ENCODE results near the gene GHRHR. TPM values are rescaled to one million over a fixed set of nuclear protein-coding genes. Genes with fewer than 3 reads are reported as not detected.

Gene GHRHR
- total and polyA plus RNA-seq, 4 experiments from 2014 or later: not detected

GRCh38 chr7:30938435-30939316 lies 25.1 kb upstream of the GHRHR start:
- DNase-seq: peak in 4 of 5 donors; percentile 16 to 39 (median 28)
- POLR2A ChIA-PET (ENCODE audit: partially characterized antibody): no interaction called here
- Mint-ChIP-seq H3K9me3 (no peaks in the 10 kb centered on the region), H3K4me1 (no peaks in the 10 kb centered on the region), H3K27me3 (peaks cover 17 to 19% of the 10 kb centered on the region in 2 donors), H3K36me3 (no peaks in the 10 kb centered on the region), H3K4me3 (no peak overlapping the region), H3K27ac (no peak overlapping the region)
- no peaks in the 10 kb centered on the region for H3K27me3 ChIP-seq (ENCODE audit: insufficient read depth, low read length)
- no peaks in the 10 kb centered on the region for H3K9me3 ChIP-seq (ENCODE audit: control insufficient read depth in 1 of 2, low read length in 2 of 2)
- no peak overlapping the region for H3K4me3 ChIP-seq (ENCODE audit: low read length in 2 of 2)
- no peaks in the 10 kb centered on the region for H3K36me3 ChIP-seq (ENCODE audit: insufficient read depth, low read length)
- H3K4me1 ChIP-seq (ENCODE audit: insufficient read depth, low read length): no peaks in the 10 kb centered on the region
- CTCF ChIA-PET (ENCODE audit: partially characterized antibody): interaction anchor here (0.7 to 2.3 kb wide), 11 partner anchors 9 to 183 kb away, joined by 3 to 13 read pairs (median 5); partner anchors contain the start of gene AQP1
- intact Hi-C loops (cut with micrococcal nuclease): no loop called here
- H3K27ac ChIP-seq (ENCODE audit: low read depth, low read length): no peak overlapping the region

GRCh38 chr7:30941582-30942323 lies 22.0 kb upstream of the GHRHR start:
- POLR2A ChIA-PET (ENCODE audit: partially characterized antibody): no interaction called here
- no peak for DNase-seq
- Mint-ChIP-seq H3K36me3 (peaks cover 0 to 1% of the 10 kb centered on the region in 2 donors), H3K4me1 (no peaks in the 10 kb centered on the region), H3K4me3 (no peak overlapping the region), H3K27ac (no peak overlapping the region), H3K9me3 (peaks cover 0 to 20% (median 15%) of the 10 kb centered on the region in 8 donors), H3K27me3 (peaks cover 18 to 22% of the 10 kb centered on the region in 2 donors)
- no peak overlapping the region for H3K27ac ChIP-seq (ENCODE audit: low read depth, low read length)
- H3K9me3 ChIP-seq (ENCODE audit: control insufficient read depth in 1 of 2, low read length in 2 of 2): no peaks in the 10 kb centered on the region
- H3K4me3 ChIP-seq (ENCODE audit: low read length in 2 of 2): no peak overlapping the region
- intact Hi-C loops (cut with micrococcal nuclease): no loop called here
- H3K27me3 ChIP-seq (ENCODE audit: insufficient read depth, low read length): no peaks in the 10 kb centered on the region
- no peaks in the 10 kb centered on the region for H3K4me1 ChIP-seq (ENCODE audit: insufficient read depth, low read length)
- CTCF ChIA-PET (ENCODE audit: partially characterized antibody): interaction anchor here (1.5 kb wide), 1 partner anchor 15 kb away, joined by 3 read pairs; no protein-coding TSS in a partner anchor
- H3K36me3 ChIP-seq (ENCODE audit: insufficient read depth, low read length): no peaks in the 10 kb centered on the region

GRCh38 chr7:30950197-30950596 lies 13.6 kb upstream of the GHRHR start:
- peaks cover 17 to 20% of the 10 kb centered on the region in 2 donors for H3K27me3 Mint-ChIP-seq
- Histone ChIP-seq H3K9me3 (ENCODE audit: control insufficient read depth in 1 of 2, low read length in 2 of 2) (no peaks in the 10 kb centered on the region), H3K4me3 (ENCODE audit: low read length in 2 of 2) (no peak overlapping the region), H3K27me3 (ENCODE audit: insufficient read depth, low read length) (no peaks in the 10 kb centered on the region), H3K27ac (ENCODE audit: low read depth, low read length) (no peak overlapping the region), H3K36me3 (ENCODE audit: insufficient read depth, low read length) (no peaks in the 10 kb centered on the region), H3K4me1 (ENCODE audit: insufficient read depth, low read length) (no peaks in the 10 kb centered on the region)
- peaks cover 0 to 38% (median 14%) of the 10 kb centered on the region in 8 donors for H3K9me3 Mint-ChIP-seq
- intact Hi-C loops (cut with micrococcal nuclease): no loop called here
- H3K4me3 Mint-ChIP-seq: no peak overlapping the region
- no peaks in the 10 kb centered on the region for H3K4me1 Mint-ChIP-seq
- no peaks in the 10 kb centered on the region for H3K36me3 Mint-ChIP-seq
- no peak for DNase-seq
- CTCF ChIA-PET (ENCODE audit: partially characterized antibody): no interaction called here
- POLR2A ChIA-PET (ENCODE audit: partially characterized antibody): no interaction called here
- no peak overlapping the region for H3K27ac Mint-ChIP-seq

- no peak overlapping the region for H3K27ac ChIP-seq (ENCODE audit: low read depth, low read length)
Measured at GRCh38 chr7:30954914-30955313, 8.8 kb upstream of the GHRHR start.

GRCh38 chr7:30956704-30957103 lies 7.0 kb upstream of the GHRHR start:
- H3K4me3 ChIP-seq (ENCODE audit: low read length in 2 of 2): no peak overlapping the region
- H3K27ac ChIP-seq (ENCODE audit: low read depth, low read length): no peak overlapping the region
- no peaks in the 10 kb centered on the region for H3K36me3 ChIP-seq (ENCODE audit: insufficient read depth, low read length)
- CTCF ChIA-PET (ENCODE audit: partially characterized antibody): interaction anchor here (0.9 to 1.1 kb wide), 2 partner anchors 15 to 166 kb away, joined by 3 read pairs; no protein-coding TSS in a partner anchor
- Mint-ChIP-seq H3K27ac (no peak overlapping the region), H3K4me1 (no peaks in the 10 kb centered on the region), H3K9me3 (peaks cover 0 to 16% (median 13%) of the 10 kb centered on the region in 8 donors), H3K36me3 (no peaks in the 10 kb centered on the region), H3K27me3 (peaks cover 5 to 7% of the 10 kb centered on the region in 2 donors), H3K4me3 (no peak overlapping the region)
- no peak for DNase-seq
- H3K9me3 ChIP-seq (ENCODE audit: control insufficient read depth in 1 of 2, low read length in 2 of 2): no peaks in the 10 kb centered on the region
- no peaks in the 10 kb centered on the region for H3K4me1 ChIP-seq (ENCODE audit: insufficient read depth, low read length)
- no peaks in the 10 kb centered on the region for H3K27me3 ChIP-seq (ENCODE audit: insufficient read depth, low read length)
- POLR2A ChIA-PET (ENCODE audit: partially characterized antibody): no interaction called here
- intact Hi-C loops (cut with micrococcal nuclease): no loop called here

More at GRCh38 chr7:30954914-30955313, 8.8 kb upstream of the GHRHR start:
- intact Hi-C loops (cut with micrococcal nuclease): no loop called here
- no peak overlapping the region for H3K27ac Mint-ChIP-seq
- Histone ChIP-seq H3K27me3 (ENCODE audit: insufficient read depth, low read length) (no peaks in the 10 kb centered on the region), H3K4me3 (ENCODE audit: low read length in 2 of 2) (no peak overlapping the region), H3K9me3 (ENCODE audit: control insufficient read depth in 1 of 2, low read length in 2 of 2) (no peaks in the 10 kb centered on the region), H3K36me3 (ENCODE audit: insufficient read depth, low read length) (no peaks in the 10 kb centered on the region), H3K4me1 (ENCODE audit: insufficient read depth, low read length) (no peaks in the 10 kb centered on the region)
- no peaks in the 10 kb centered on the region for H3K36me3 Mint-ChIP-seq
- H3K9me3 Mint-ChIP-seq: peaks cover 0 to 19% (median 14%) of the 10 kb centered on the region in 8 donors
- no peak overlapping the region for H3K4me3 Mint-ChIP-seq
- H3K27me3 Mint-ChIP-seq: peaks cover 9% of the 10 kb centered on the region in 2 donors
- no peaks in the 10 kb centered on the region for H3K4me1 Mint-ChIP-seq
- ChIA-PET POLR2A (ENCODE audit: partially characterized antibody) (no interaction called here), CTCF (ENCODE audit: partially characterized antibody) (no interaction called here)
- DNase-seq: no peak

GRCh38 chr7:30965372-30965771 lies 1.6 kb downstream of the GHRHR start:
- H3K9me3 ChIP-seq (ENCODE audit: control insufficient read depth in 1 of 2, low read length in 2 of 2): no peaks in the 10 kb centered on the region
- peaks cover 5 to 17% of the 10 kb centered on the region in 2 donors for H3K27me3 Mint-ChIP-seq
- no peak overlapping the region for H3K4me3 ChIP-seq (ENCODE audit: low read length in 2 of 2)
- no peaks in the 10 kb centered on the region for H3K36me3 ChIP-seq (ENCODE audit: insufficient read depth, low read length)
- CTCF ChIA-PET (ENCODE audit: partially characterized antibody): interaction anchor here (1.7 kb wide), 1 partner anchor 18 kb away, joined by 5 read pairs; no protein-coding TSS in a partner anchor
- no peak overlapping the region for H3K4me3 Mint-ChIP-seq
- intact Hi-C loops (cut with micrococcal nuclease): no loop called here
- H3K4me1 Mint-ChIP-seq: no peaks in the 10 kb centered on the region
- H3K27me3 ChIP-seq (ENCODE audit: insufficient read depth, low read length): no peaks in the 10 kb centered on the region
- H3K9me3 Mint-ChIP-seq: no peaks in the 10 kb centered on the region
- H3K4me1 ChIP-seq (ENCODE audit: insufficient read depth, low read length): no peaks in the 10 kb centered on the region
- no peak overlapping the region for H3K27ac Mint-ChIP-seq
- DNase-seq: no peak
- POLR2A ChIA-PET (ENCODE audit: partially characterized antibody): no interaction called here
- H3K27ac ChIP-seq (ENCODE audit: low read depth, low read length): no peak overlapping the region
- no peaks in the 10 kb centered on the region for H3K36me3 Mint-ChIP-seq

- ChIA-PET CTCF (ENCODE audit: partially characterized antibody) (no interaction called here), POLR2A (ENCODE audit: partially characterized antibody) (no interaction called here)
- Histone ChIP-seq H3K36me3 (ENCODE audit: insufficient read depth, low read length) (no peaks in the 10 kb centered on the region), H3K27me3 (ENCODE audit: insufficient read depth, low read length) (no peaks in the 10 kb centered on the region), H3K4me1 (ENCODE audit: insufficient read depth, low read length) (no peaks in the 10 kb centered on the region), H3K4me3 (ENCODE audit: low read length in 2 of 2) (no peak overlapping the region), H3K27ac (ENCODE audit: low read depth, low read length) (no peak overlapping the region), H3K9me3 (ENCODE audit: control insufficient read depth in 1 of 2, low read length in 2 of 2) (no peaks in the 10 kb centered on the region)
- no peaks in the 10 kb centered on the region for H3K9me3 Mint-ChIP-seq
- peaks cover 5 to 18% of the 10 kb centered on the region in 2 donors for H3K27me3 Mint-ChIP-seq
- H3K27ac Mint-ChIP-seq: no peak overlapping the region
- intact Hi-C loops (cut with micrococcal nuclease): no loop called here
- DNase-seq: no peak
- no peak overlapping the region for H3K4me3 Mint-ChIP-seq
- no peaks in the 10 kb centered on the region for H3K4me1 Mint-ChIP-seq
- H3K36me3 Mint-ChIP-seq: no peaks in the 10 kb centered on the region
Measured at GRCh38 chr7:30965883-30966282, 2.1 kb downstream of the GHRHR start.
